Measurements from ENCODE around the gene CREBBP.

Gene CREBBP

GRCh38 chr16:3822366-3823045, 58.0 kb downstream of the CREBBP start:
- no peak for DNase-seq

- DNase-seq, result no peak
These were observed 59.3 kb downstream of the CREBBP start for GRCh38 chr16:3821184-3821583.

GRCh38 chr16:3819746-3820724, 60.5 kb downstream of the CREBBP start:
- DNase-seq, result no peak

GRCh38 chr16:3819175-3819527, 61.4 kb downstream of the CREBBP start:
- DNase-seq, result no peak

GRCh38 chr16:3816326-3816725, 64.2 kb downstream of the CREBBP start:
- DNase-seq, result no peak

- DNase-seq, result no peak
These were observed 65.8 kb downstream of the CREBBP start for GRCh38 chr16:3814755-3815154.

- no peak for DNase-seq
These were observed 67.9 kb downstream of the CREBBP start for GRCh38 chr16:3812469-3813172.

- no peak for DNase-seq
These were observed 69.7 kb downstream of the CREBBP start for GRCh38 chr16:3810818-3811217.

- no peak for DNase-seq
These were observed 70.3 kb downstream of the CREBBP start for GRCh38 chr16:3810198-3810664.

GRCh38 chr16:3808308-3809063, 72.0 kb downstream of the CREBBP start:
- no peak for DNase-seq

GRCh38 chr16:3807425-3808123, 72.9 kb downstream of the CREBBP start:
- no peak for DNase-seq

GRCh38 chr16:3804426-3805016, 76.0 kb downstream of the CREBBP start:
- DNase-seq, result no peak

- no peak for DNase-seq
These were observed 79.8 kb downstream of the CREBBP start for GRCh38 chr16:3800477-3801270.

- no peak for DNase-seq
These were observed 80.5 kb downstream of the CREBBP start for GRCh38 chr16:3800019-3800418.

GRCh38 chr16:3799354-3799753, 81.2 kb downstream of the CREBBP start:
- DNase-seq, result no peak

GRCh38 chr16:3798838-3799237, 81.7 kb downstream of the CREBBP start:
- DNase-seq, result no peak

GRCh38 chr16:3797904-3798811, 82.4 kb downstream of the CREBBP start:
- DNase-seq, result no peak

GRCh38 chr16:3797473-3797872, 83.0 kb downstream of the CREBBP start:
- no peak for DNase-seq

GRCh38 chr16:3793161-3793576, 87.3 kb downstream of the CREBBP start:
- no peak for DNase-seq
